ENCODE data around the gene TMLHE. TPM values are rescaled to one million over a fixed set of nuclear protein-coding genes. Genes with fewer than 3 reads are reported as not detected.

TMLHE gene
- total RNA-seq (19.5 and 25.6 TPM in 2 replicates), polyA plus RNA-seq (12.3 and 15.3 TPM in 2 replicates)

GRCh38 chrX:155612312-155613224 lies at the start of gene TMLHE, which contains the start of gene SPRY3:
TMLHE (minus strand) TSS chrX:155612952; CDS start chrX:155545276, 67,676 bp downstream.
SPRY3 (plus strand) TSS chrX:155612586.
- Histone ChIP-seq H3K9me2 (replicated peaks; ENCODE audit: insufficient read depth) (no peaks in the 10 kb centered on the region), H2AFZ (peak within 1 kb of the TSS; percentile 77), H3K4me1 (ENCODE audit: insufficient read depth) (no peaks in the 10 kb centered on the region), H3K27ac (peak within 1 kb of the TSS; percentile 99), H3K27me3 (no peaks in the 10 kb centered on the region), H4K20me1 (ENCODE audit: insufficient read depth, poor library complexity, severe bottlenecking) (no peaks in the 10 kb centered on the region), H3K4me3 (peak within 1 kb of the TSS; percentile 88), H3K36me3 (replicated peaks; ENCODE audit: insufficient read depth, low read depth) (no peaks in the 10 kb centered on the region), H3K79me2 (peaks cover 38% of the 10 kb centered on the region), H3K4me2 (peak within 1 kb of the TSS; percentile 80), H3K9me3 (ENCODE audit: low read depth) (no peaks in the 10 kb centered on the region)
- TF ChIP-seq EZH2 (IDR thresholded peaks at IDR 0.05; ENCODE audit: borderline replicate concordance) (no peak), EZH2phosphoT487 (IDR thresholded peaks at IDR 0.05; ENCODE audit: low read depth, severe bottlenecking, unreplicated experiment) (no peak), CTCF (IDR thresholded peaks at IDR 0.05; ENCODE audit: poor library complexity) (no peak)
- peak; percentile 80 for DNase-seq (ENCODE audit: low spot score)
- WGBS (ENCODE audit: low lambda C conversion rate, missing lambda C conversion rate) = 46% methylated on average over 46 of the region's 50 CpGs

- Histone ChIP-seq H3K4me1 (ENCODE audit: insufficient read depth) (no peaks in the 10 kb centered on the region), H3K27me3 (no peaks in the 10 kb centered on the region), H3K27ac (no peak overlapping the region), H3K79me2 (no peaks in the 10 kb centered on the region), H3K9me2 (replicated peaks; ENCODE audit: insufficient read depth) (no peaks in the 10 kb centered on the region), H3K9me3 (ENCODE audit: low read depth) (no peaks in the 10 kb centered on the region), H3K36me3 (replicated peaks; ENCODE audit: insufficient read depth, low read depth) (no peaks in the 10 kb centered on the region), H2AFZ (no peak overlapping the region), H3K4me2 (no peak overlapping the region), H4K20me1 (ENCODE audit: insufficient read depth, poor library complexity, severe bottlenecking) (no peaks in the 10 kb centered on the region), H3K4me3 (no peak overlapping the region)
- WGBS (ENCODE audit: low lambda C conversion rate, missing lambda C conversion rate) = 60% methylated on average over 2 of the region's 2 CpGs
- DNase-seq (ENCODE audit: low spot score) = no peak
- TF ChIP-seq EZH2phosphoT487 (IDR thresholded peaks at IDR 0.05; ENCODE audit: low read depth, severe bottlenecking, unreplicated experiment) = no peak
- no peak for TF ChIP-seq EZH2 (IDR thresholded peaks at IDR 0.05; ENCODE audit: borderline replicate concordance)
- TF ChIP-seq CTCF (IDR thresholded peaks at IDR 0.05; ENCODE audit: poor library complexity) = no peak
These were observed 49.5 kb upstream of the TMLHE start for GRCh38 chrX:155662282-155662681.

- H4K20me1 ChIP-seq (ENCODE audit: insufficient read depth, poor library complexity, severe bottlenecking) = no peaks in the 10 kb centered on the region
- H3K36me3 ChIP-seq (replicated peaks; ENCODE audit: insufficient read depth, low read depth) = no peaks in the 10 kb centered on the region
- no peaks in the 10 kb centered on the region for H3K9me2 ChIP-seq (replicated peaks; ENCODE audit: insufficient read depth)
- H3K27ac ChIP-seq = no peak overlapping the region
- no peak overlapping the region for H3K4me3 ChIP-seq
- no peaks in the 10 kb centered on the region for H3K79me2 ChIP-seq
- no peak for DNase-seq (ENCODE audit: low spot score)
- no peaks in the 10 kb centered on the region for H3K27me3 ChIP-seq
- WGBS (ENCODE audit: low lambda C conversion rate, missing lambda C conversion rate) = 67% methylated on average over 2 of the region's 2 CpGs
- no peaks in the 10 kb centered on the region for H3K4me1 ChIP-seq (ENCODE audit: insufficient read depth)
- H3K4me2 ChIP-seq = no peak overlapping the region
- H3K9me3 ChIP-seq (ENCODE audit: low read depth) = no peaks in the 10 kb centered on the region
- H2AFZ ChIP-seq = no peak overlapping the region
- no peak for TF ChIP-seq EZH2phosphoT487 (IDR thresholded peaks at IDR 0.05; ENCODE audit: low read depth, severe bottlenecking, unreplicated experiment)
- no peak for TF ChIP-seq CTCF (IDR thresholded peaks at IDR 0.05; ENCODE audit: poor library complexity)
- TF ChIP-seq EZH2 (IDR thresholded peaks at IDR 0.05; ENCODE audit: borderline replicate concordance) = no peak
These were observed 32.4 kb upstream of the TMLHE start for GRCh38 chrX:155645180-155645579.
